K562 (cell line): ENCODE results near the gene ZBTB8A. TPM values are rescaled to one million over a fixed set of nuclear protein-coding genes. Genes with fewer than 3 reads are reported as not detected.

ENCODE experiments used
- CBX1 ChIP-seq: sonication (generic); IDR thresholded peaks from 2 replicates; pipeline ENCODE4 v1.6.1; 2016; ENCODE audit warnings: antibody characterized with exemption, low read depth, mild to moderate bottlenecking
- CBX8 ChIP-seq: fragments of 200-600 bp; sonication (generic); IDR thresholded peaks from 2 replicates; pipeline ENCODE4 v1.6.1; 2012; ENCODE audit warnings: borderline replicate concordance, mixed run types, low read depth, mild to moderate bottlenecking, moderate library complexity, mixed read lengths, low read length, control low read depth, inconsistent platforms; ENCODE audit not compliant: poor library complexity, severe bottlenecking; ENCODE audit errors: extremely low read depth
- DMBX1 ChIP-seq: fragments of 250-450 bp; sonication (Bioruptor Pico); IDR thresholded peaks from 2 replicates; pipeline ENCODE4 v1.8.0; 2022; ENCODE audit warnings: inconsistent platforms, mild to moderate bottlenecking, moderate library complexity, borderline replicate concordance
- ETV1 ChIP-seq: fragments of 450-650 bp; conservative IDR thresholded peaks from 2 replicates; pipeline ENCODE4 v1.6.1; 2016; ENCODE audit warnings: missing genetic modification characterization, control low read depth, low read depth, missing compliant biosample characterization
- GABPB1 ChIP-seq: sonication (generic); formaldehyde crosslinking; IDR thresholded peaks from 2 replicates; pipeline ENCODE4 v1.8.0; 2022; ENCODE audit warnings: mild to moderate bottlenecking, missing genetic modification reagents
- HDAC3 ChIP-seq: fragments of 450-650 bp; IDR thresholded peaks from 2 replicates; pipeline ENCODE4 v1.6.1; 2018; ENCODE audit warnings: borderline replicate concordance, mild to moderate bottlenecking, moderate library complexity; ENCODE audit not compliant: partially characterized antibody
- NFXL1 ChIP-seq: fragments of 450-650 bp; formaldehyde crosslinking; IDR thresholded peaks from 2 replicates; pipeline ENCODE4 v1.4.0; 2021; ENCODE audit warnings: mild to moderate bottlenecking
- NR2C2 ChIP-seq, 2 experiments: fragments of 200-800 bp in 1 of 2; sonication (Bioruptor generic) in 1 of 2; sonication (generic) in 1 of 2; formaldehyde crosslinking in 1 of 2; IDR thresholded peaks; 2 replicates each; pipeline versions ENCODE4 v1.6.1 to v1.8.0; 2016 to 2022; ENCODE audit warnings: mild to moderate bottlenecking in 1 of 2, missing compliant biosample characterization in 1 of 2, missing genetic modification characterization in 1 of 2, missing genetic modification reagents in 1 of 2
- PHF8 ChIP-seq: fragments of 200-600 bp; sonication (generic); IDR thresholded peaks from 2 replicates; pipeline ENCODE4 v1.6.1; 2012; ENCODE audit warnings: mixed run types, mild to moderate bottlenecking, inconsistent platforms, low read length, moderate library complexity, borderline replicate concordance
- POLR2A ChIP-seq: fragments of 450-650 bp; conservative IDR thresholded peaks from 2 replicates; pipeline ENCODE4 v1.6.1; 2016
- POLR2G ChIP-seq: fragments of 200-400 bp; formaldehyde crosslinking; IDR thresholded peaks from 2 replicates; pipeline ENCODE4 v1.6.1; 2017; ENCODE audit warnings: low read depth, mild to moderate bottlenecking, antibody characterized with exemption, low read length, moderate library complexity
- TCF3 ChIP-seq: sonication (generic); formaldehyde crosslinking; IDR thresholded peaks from 2 replicates; pipeline ENCODE4 v1.4.0; 2020; ENCODE audit warnings: mild to moderate bottlenecking, missing genetic modification reagents
- TCF7L2 ChIP-seq: fragments of 150-350 bp; IDR thresholded peaks from 2 replicates; pipeline ENCODE4 v1.6.1; 2016; ENCODE audit warnings: low read depth, mild to moderate bottlenecking, low read length, moderate library complexity
- ZFP36 ChIP-seq: fragments of 150-350 bp; IDR thresholded peaks from 2 replicates; pipeline ENCODE4 v1.6.1; 2018; ENCODE audit warnings: low read length, low read depth; ENCODE audit not compliant: partially characterized antibody
- ZNF140 ChIP-seq: fragments of 250-450 bp; sonication (Bioruptor Pico); IDR thresholded peaks from 2 replicates; pipeline ENCODE4 v1.8.0; 2021; ENCODE audit warnings: moderate library complexity, mild to moderate bottlenecking, inconsistent platforms
- ZNF24 ChIP-seq: fragments of 450-650 bp; IDR thresholded peaks from 2 replicates; pipeline ENCODE4 v1.6.1; 2016
- polyA plus RNA-seq, 8 experiments: library from polyadenylated mRNA; depleted of rRNA in 4 of 8; stranded (reverse) in 5 of 8; unstranded in 3 of 8; fragments of >200 nt; fragmentation: Nextera tagmentation in 2 of 8; fragmentation: Illumina TruSeq in 1 of 8; extraction: Ambion mirVana in 2 of 8; extraction: Trizol in 1 of 8; gene quantifications; 2 replicates each; pipeline versions ENCODE4 v1.2.1 to v1.2.3, GENCODE V29; 2011 to 2014; ENCODE audit warnings: inconsistent platforms in 1 of 8, missing spikeins in 1 of 8
- total RNA-seq, 7 experiments: library from RNA; depleted of rRNA in 6 of 7; stranded (reverse); fragments of >200 nt in 6 of 7; fragmentation: Illumina TruSeq in 2 of 7; extraction: Trizol in 2 of 7; gene quantifications; 2 replicates each; pipeline versions ENCODE4 v1.2.1 to v1.2.3, GENCODE V29; 2011 to 2021; ENCODE audit warnings: low replicate concordance in 1 of 7
- TF ChIP-seq, protein P1 (sequence below), 2 experiments: IDR thresholded peaks; 2 replicates each; pipeline ENCODE4 v1.6.1; 2012; ENCODE audit warnings: improper control_type of control experiment in 2 of 2, low read depth in 2 of 2, low read length in 2 of 2, borderline replicate concordance in 1 of 2
- TF ChIP-seq, protein P2 (sequence below): fragments of 250-450 bp; sonication (Bioruptor Pico); IDR thresholded peaks from 2 replicates; pipeline ENCODE4 v1.5.0; 2022; ENCODE audit warnings: mild to moderate bottlenecking
- TF ChIP-seq, protein P3 (sequence below), 2 experiments: IDR thresholded peaks in 1 of 2; conservative IDR thresholded peaks in 1 of 2; 2 replicates each; pipeline ENCODE4 v1.6.1; 2016; ENCODE audit warnings: low read depth in 2 of 2, mild to moderate bottlenecking in 1 of 2, missing compliant biosample characterization in 1 of 2, missing genetic modification characterization in 1 of 2, moderate library complexity in 1 of 2

Gene ZBTB8A
- total and polyA plus RNA-seq, 9 of the 15 experiments (the other 6 are each of a cell fraction or from before 2014, with no cell fraction given) = 0.01 to 0.64 (median 0.09) TPM

DNA sequence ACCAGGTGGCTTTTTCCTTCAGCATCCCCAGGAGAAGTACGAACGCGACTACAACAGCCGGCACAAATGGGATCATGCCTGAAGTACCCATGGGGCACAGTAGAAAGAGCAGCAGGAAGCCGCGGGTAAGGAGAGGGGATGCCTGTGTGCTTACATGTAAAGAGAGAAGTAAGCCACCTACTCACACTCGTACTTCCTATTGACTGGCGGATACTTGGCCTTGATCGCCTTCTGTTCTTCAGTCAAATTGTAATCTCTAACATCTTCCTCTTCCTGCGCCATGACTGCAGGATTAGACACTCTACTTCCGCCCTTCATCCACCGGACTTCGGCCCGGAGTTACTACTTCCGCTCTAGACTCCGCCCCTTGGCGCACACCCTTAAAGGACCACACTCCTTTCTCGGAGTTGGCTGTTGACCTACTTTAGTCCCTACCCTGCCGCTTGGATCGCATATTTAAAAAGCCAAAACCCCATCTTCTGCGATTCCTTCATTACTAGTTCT, 111.1 kb downstream of the ZBTB8A start, which contains the start of gene ZBTB8OS (continued):
- TF ChIP-seq, protein P1, sequence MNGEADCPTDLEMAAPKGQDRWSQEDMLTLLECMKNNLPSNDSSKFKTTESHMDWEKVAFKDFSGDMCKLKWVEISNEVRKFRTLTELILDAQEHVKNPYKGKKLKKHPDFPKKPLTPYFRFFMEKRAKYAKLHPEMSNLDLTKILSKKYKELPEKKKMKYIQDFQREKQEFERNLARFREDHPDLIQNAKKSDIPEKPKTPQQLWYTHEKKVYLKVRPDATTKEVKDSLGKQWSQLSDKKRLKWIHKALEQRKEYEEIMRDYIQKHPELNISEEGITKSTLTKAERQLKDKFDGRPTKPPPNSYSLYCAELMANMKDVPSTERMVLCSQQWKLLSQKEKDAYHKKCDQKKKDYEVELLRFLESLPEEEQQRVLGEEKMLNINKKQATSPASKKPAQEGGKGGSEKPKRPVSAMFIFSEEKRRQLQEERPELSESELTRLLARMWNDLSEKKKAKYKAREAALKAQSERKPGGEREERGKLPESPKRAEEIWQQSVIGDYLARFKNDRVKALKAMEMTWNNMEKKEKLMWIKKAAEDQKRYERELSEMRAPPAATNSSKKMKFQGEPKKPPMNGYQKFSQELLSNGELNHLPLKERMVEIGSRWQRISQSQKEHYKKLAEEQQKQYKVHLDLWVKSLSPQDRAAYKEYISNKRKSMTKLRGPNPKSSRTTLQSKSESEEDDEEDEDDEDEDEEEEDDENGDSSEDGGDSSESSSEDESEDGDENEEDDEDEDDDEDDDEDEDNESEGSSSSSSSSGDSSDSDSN (IDR thresholded peaks at IDR 0.05; ENCODE audit: borderline replicate concordance in 1 of 2, low read depth in 2 of 2, low read length in 2 of 2) = no peak
- TF ChIP-seq POLR2G (no peak), NFXL1 (CRISPR knock-in tag) (no peak), ZNF140 (CRISPR knock-in tag) (no peak), CBX1 (no peak), CBX8 (no peak), TCF7L2 (no peak), PHF8 (peak; percentile 79; the same call in 1 of the 2 replicates), POLR2A (peak; percentile 93), GABPB1 (CRISPR knock-in tag) (peak; percentile 97), DMBX1 (CRISPR knock-in tag) (no peak), ZNF24 (no peak), ETV1 (tag) (peak; percentile 78), NR2C2 (CRISPR knock-in tag; IDR thresholded peaks at IDR 0.05) (no peak; the same call in 1 of the 2 replicates), NR2C2 (tag; IDR thresholded peaks at IDR 0.05) (no peak), HDAC3 (no peak), TCF3 (CRISPR knock-in tag) (no peak), ZFP36 (peak; percentile 59)
- TF ChIP-seq, protein P2, sequence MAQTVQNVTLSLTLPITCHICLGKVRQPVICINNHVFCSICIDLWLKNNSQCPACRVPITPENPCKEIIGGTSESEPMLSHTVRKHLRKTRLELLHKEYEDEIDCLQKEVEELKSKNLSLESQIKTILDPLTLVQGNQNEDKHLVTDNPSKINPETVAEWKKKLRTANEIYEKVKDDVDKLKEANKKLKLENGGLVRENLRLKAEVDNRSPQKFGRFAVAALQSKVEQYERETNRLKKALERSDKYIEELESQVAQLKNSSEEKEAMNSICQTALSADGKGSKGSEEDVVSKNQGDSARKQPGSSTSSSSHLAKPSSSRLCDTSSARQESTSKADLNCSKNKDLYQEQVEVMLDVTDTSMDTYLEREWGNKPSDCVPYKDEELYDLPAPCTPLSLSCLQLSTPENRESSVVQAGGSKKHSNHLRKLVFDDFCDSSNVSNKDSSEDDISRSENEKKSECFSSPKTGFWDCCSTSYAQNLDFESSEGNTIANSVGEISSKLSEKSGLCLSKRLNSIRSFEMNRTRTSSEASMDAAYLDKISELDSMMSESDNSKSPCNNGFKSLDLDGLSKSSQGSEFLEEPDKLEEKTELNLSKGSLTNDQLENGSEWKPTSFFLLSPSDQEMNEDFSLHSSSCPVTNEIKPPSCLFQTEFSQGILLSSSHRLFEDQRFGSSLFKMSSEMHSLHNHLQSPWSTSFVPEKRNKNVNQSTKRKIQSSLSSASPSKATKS (CRISPR knock-in tag) = no peak
- TF ChIP-seq, protein P3, sequence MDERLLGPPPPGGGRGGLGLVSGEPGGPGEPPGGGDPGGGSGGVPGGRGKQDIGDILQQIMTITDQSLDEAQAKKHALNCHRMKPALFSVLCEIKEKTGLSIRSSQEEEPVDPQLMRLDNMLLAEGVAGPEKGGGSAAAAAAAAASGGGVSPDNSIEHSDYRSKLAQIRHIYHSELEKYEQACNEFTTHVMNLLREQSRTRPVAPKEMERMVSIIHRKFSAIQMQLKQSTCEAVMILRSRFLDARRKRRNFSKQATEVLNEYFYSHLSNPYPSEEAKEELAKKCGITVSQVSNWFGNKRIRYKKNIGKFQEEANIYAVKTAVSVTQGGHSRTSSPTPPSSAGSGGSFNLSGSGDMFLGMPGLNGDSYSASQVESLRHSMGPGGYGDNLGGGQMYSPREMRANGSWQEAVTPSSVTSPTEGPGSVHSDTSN (CRISPR knock-in tag; IDR thresholded peaks at IDR 0.05; ENCODE audit: low read depth) = no peak
- TF ChIP-seq, protein P3 (tag; conservative IDR thresholded peaks at IDR 0.05; ENCODE audit: low read depth) = no peak
